CD4-positive, alpha-beta T cell treated with Interleukin-2 at 100 ng/mL for 4 hours (primary cell): Measurements from ENCODE around the gene CACNA1B.
"Not testable (repeated sequence)": the region's sequence is repeated elsewhere in the genome, so short reads cannot be mapped to it uniquely, and the experiment has no call there.

ENCODE experiments used
- DNase-seq: peaks from one replicate; pipeline ENCODE4 v3.0.0-alpha.2; 2020; ENCODE audit warnings: low spot score

Gene CACNA1B

GRCh38 chr9:137877506-137878122, at the start of gene CACNA1B:
Gene CACNA1B, plus strand, starts transcription at chr9:137877782. Its CDS starts 152 bp downstream, at chr9:137877934.
- DNase-seq: not testable (repeated sequence)

DNA sequence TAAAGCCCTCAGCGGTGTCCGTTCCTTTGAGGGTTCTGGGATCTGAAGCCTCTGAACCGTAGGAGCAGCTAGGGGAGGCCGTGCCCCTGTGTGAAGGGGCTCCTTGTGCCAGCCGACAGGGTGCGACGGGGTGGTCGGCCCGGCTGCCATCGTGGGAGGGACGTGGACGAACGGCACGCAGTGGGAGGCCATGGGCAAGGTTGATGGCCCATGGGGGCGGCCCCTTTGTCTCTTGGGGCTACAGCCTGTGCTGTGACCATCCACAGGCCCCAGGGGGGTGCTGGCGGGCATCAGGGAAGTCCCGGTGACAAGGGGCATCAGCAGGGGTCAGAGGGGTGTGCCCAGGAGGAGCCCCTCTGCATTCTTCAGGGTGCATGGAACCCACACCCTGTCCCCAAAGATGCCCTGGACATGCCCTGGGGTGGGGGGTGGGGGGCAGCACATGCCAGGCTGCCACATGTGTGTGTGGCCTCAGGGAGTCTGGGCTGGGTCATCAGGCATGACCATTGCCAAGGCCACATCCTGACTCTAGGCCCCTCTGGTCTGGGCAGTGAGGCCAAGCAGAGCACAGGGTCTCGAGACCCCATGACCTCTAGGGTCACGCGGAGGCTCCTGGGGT, 49.6 kb upstream of the CACNA1B start:
- no peak for DNase-seq

DNA sequence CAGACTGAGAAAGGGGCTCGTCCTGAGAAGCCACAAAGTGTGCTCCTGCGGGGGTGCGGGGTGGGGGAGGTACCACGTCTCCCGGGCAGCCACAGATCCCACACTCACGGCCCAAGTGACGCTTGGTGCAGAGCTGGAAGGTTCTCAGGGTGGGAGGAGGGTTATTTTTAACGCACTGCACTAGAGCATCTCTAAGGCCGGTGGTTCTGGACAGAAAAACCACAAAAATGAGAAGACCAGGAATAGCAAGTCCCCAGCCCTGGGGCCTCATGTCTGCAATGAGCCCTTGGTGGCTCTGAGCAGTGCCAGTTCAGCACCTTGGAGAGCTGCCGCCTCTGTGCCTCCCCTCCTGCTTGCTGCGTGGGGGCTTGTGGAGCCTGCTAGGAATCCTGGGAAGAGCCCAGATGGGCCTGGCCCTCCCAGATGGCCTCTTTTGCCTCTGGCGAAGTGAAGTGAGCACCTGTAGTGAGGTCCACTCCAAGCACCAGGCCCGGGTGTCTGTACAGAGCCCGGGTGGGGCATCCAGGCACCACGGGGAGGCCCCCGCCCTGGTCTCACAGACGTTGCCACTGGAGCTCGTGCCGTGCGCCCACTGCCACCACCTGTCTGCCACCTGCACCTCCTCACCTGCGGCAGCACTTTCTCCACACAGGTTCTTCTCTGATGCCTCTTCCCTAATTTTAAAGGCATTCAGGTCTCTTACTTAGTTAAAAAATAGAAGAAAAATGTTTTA, 48.9 kb upstream of the CACNA1B start:
- DNase-seq: no peak

DNA sequence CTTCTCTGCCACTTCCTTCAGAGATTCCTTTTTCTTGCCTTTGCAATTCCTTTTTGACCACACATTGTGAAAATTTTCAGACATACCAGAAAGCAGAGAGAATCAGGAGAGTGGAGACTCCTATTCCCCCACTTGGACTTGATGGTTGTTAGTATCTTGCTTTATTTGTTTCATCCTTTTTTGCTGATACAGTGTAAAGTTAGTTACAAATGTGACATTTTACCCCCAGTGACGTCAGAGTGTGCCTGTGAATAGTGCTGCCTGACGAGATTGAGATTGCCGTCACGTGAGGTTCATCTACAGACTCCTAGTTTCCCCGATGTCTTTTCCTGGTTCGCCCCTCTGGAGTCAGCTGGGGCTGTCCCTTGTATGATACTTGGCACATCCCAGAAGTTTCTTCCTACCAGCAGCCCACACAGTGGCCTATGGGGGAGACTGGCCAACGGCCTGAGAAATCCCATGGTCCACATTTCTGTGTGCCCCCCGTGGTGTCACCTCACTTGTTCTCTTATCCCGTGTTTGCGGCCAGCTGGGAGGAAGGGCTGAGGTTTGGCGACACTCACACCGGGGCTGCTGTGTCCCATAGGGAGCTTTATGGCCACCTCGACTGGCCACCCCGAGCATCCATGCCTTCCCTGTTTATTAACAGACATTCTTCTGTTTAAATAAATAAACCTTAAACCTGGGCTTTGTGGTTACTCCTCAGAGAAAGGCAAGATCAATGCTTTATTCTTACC, 48.2 kb upstream of the CACNA1B start:
- no peak for DNase-seq

DNA sequence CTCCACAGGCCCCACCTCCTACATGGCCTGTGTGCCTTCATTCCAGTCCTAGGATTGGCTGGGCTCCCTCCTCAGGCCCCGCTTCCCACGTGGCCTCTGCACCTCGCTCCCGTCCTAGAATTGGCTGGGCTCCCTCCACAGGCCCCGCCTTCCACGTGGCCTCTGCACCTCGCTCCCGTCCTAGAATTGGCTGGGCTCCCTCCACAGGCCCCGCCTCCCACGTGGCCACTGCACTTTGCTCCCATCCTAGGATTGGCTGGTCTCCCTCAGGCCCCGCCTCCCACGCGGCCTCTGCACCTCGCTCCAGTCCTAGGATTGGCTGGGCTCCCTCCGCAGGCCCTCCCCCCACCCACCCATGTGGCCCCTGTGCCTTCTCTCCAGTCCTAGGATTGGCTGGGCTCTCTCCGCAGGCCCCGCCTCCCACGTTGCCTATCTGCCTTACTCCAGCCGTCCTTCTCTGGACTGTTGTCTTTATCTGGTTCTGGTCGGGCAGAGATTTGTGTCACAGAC, 45.3 kb upstream of the CACNA1B start:
- no peak for DNase-seq

DNA sequence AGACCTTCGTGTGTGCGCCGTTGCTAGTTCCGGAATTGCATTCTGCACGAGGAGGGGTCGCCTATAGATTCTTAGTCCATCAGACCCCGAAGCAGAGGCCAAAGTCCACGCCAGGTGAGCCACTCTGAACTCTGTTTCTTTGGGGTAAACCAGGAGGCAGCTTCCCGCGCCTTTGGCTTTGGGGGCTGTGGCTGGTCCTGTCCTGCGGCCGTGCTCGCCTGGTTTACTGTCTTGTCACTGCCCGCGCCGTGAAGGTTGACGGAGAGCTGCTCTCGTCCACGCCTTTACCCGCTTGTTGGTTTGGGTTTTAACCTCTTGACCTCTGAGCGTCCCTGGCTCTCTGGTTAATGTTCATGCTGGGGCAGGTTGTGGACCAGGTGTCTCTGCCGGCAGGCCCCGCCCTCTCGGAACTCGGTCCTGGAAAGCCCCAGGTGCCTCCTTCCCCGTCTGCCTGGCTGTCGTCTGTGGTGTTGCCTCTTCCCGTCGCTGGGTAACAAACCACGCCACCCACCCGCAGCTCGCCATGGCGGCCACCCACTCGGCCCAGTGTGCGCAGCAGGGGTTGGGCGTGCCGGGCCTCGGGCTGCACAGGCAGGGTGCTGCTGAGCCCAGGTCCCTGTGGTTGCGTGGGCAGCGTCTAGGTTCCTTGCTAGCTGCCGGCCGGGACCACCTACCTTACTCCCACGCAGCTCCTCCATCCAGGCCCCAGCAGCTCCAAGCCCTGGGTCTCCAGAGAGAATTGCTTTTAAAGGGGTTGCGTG, 44.6 kb upstream of the CACNA1B start:
- no peak for DNase-seq

DNA sequence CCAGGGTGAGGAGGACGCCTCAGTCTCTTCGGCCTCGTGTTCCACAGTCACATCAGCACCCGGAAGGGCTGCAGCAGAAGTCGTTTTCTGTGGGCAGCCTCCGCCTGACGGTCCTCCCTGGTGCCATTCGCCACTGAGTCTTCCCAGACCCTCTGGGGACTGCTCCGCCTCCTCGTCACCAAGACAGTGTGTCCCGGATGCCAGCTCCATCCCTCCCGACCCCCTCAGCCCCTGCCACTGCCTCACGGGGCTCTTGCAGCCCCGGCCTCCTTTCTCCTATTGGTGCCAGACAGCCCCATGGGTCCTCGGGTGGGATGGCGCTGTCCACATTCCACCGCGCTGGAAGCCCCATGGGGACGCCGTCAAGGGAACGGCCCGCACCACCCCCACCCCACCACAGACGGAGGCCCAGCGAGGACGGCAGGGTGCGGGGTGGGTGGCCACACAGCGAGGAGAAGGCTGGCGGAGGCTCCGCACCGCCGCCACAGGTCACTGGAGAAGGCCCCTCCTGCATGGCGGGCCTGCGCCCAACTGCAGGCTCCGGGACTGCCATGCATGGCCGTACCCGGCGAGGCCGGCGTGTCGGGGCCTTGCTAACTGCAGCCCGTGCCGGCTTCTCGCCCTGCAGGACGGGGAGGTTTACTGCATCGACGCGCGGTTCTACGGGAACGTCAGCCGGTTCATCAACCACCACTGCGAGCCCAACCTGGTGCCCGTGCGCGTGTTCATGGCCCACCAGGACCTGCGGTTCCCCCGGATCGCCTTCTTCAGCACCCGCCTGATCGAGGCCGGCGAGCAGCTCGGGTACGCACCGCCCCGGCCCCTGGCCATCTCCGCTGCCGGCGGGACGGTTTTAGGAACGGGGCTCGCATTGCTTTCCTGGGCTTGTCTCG, 43.6 kb upstream of the CACNA1B start:
- DNase-seq: no peak

DNA sequence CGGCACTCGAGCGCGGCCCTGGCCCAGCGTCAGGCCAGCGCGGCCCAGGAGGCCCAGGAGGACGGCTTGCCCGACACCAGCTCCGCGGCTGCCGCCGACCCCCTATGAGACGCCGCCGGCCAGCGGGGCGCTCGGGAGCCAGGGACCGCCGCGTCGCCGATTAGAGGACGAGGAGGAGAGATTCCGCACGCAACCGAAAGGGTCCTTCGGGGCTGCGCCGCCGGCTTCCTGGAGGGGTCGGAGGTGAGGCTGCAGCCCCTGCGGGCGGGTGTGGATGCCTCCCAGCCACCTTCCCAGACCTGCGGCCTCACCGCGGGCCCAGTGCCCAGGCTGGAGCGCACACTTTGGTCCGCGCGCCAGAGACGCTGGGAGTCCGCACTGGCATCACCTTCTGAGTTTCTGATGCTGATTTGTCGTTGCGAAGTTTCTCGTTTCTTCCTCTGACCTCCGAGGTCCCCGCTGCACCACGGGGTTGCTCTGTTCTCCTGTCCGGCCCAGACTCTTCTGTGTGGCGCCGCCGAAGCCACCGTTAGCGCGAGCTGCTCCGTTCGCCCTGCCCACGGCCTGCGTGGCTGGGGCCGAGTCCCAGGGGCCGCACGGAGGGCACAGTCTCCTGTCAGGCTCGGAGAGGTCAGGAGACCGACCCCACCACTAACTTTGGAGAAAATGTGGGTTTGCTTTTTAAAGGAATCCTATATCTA, 42.6 kb upstream of the CACNA1B start:
- DNase-seq: no peak

- no peak for DNase-seq
Measured at GRCh38 chr9:137836151-137836830, 41.3 kb upstream of the CACNA1B start.

GRCh38 chr9:137836831-137837241, 40.7 kb upstream of the CACNA1B start:
- DNase-seq: no peak

DNA sequence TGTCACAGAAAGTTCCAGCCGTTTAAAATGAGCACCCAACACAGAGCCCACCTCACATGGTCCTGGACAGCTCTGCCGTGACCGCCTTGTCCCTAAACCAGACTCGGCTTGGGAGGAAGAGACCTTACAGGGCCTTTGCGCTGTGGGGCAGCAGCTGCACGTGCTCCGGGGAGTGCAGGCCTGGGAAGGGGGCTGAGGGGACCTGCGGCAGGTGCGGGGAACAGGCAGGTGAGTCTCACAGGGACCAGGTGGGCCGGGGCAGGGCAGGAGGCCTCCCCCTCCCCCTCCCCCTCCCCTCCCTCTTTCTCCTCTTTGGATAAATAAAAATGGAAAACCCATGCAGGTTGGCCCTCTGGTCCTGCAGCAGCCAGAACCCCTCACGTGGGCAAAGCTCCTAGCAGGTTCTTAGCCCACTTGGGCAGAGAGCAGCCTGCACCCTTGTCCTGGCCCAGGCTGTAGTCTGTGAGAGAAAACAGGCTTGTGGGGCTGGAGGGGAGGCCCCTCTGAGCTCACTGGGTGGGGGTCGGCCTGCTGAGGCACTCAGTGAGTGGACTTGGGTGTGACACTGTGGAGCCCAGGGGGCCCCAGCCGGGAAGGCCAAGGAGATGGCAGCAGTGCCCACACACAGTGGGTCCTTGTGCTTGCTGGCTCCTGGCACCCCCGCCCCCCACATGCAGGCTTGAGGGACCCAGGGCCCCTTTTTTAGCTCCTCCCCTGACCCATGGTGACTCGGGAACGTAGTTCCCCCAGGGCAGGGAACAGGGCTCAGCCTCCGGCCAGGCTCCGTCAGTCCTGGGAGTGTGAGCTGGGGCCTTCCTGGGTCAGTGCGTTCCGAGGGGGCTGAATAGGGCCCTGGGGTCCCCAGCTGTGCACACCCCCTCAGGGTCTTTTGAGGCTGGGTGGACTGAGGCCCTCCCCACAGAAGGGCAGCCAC, 40.0 kb upstream of the CACNA1B start:
- no peak for DNase-seq

DNA sequence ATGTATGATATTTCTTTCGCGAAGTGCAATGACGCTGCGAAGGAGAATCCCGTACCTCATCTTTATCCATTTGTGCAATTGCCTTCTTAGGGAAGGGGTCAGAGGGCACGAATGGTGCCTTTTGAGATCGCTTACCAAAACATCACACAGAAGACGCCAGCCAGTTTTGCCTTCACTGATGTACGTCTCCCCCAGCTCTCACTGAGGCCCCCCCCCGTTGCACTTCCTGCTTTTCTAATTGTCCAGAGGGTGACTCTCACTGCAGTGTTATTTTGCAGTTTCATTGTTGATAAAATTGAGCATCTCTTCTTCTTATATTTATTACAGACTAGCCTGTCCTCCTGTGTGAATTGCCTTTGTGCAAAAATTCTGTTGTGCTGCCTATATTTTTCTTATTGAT, 39.0 kb upstream of the CACNA1B start:
- no peak for DNase-seq

- no peak for DNase-seq
Measured at GRCh38 chr9:137843355-137843754, 34.2 kb upstream of the CACNA1B start.

DNA sequence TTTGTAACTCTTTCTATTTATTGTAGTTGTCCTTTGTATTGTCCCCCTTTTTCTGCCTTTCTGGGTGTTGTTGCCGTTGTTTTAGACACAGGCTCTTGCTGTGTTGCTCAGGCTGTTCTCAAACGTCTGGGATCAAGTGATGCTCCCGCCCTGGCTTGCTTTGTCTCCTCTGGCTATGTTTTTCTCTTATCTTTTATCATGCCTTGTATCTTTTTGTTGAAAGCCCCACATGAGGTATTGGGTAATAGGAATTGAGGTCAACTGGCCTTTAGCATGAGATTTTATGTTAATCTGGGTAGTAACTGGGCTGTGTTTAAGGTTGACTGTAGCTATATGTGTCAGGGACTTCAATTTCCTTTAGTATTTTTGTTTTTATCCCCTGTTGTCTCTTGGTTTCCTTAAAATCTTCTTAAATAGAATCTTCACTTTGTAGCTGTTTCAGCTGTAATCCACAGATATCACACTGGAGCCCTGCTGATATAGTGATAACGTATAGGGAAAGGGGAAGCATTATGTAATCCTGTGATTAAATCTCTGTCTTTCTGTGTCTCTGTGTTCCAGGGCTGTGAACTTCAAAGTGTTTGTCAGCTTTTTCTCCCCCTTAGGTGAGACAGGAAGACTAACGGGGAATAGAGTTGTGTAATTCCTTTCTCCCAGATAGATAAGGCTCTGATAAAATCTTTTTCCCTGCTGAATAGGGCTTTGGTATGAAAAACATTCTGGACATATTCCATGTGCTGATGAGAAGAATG, 25.9 kb upstream of the CACNA1B start:
- DNase-seq: no peak

DNA sequence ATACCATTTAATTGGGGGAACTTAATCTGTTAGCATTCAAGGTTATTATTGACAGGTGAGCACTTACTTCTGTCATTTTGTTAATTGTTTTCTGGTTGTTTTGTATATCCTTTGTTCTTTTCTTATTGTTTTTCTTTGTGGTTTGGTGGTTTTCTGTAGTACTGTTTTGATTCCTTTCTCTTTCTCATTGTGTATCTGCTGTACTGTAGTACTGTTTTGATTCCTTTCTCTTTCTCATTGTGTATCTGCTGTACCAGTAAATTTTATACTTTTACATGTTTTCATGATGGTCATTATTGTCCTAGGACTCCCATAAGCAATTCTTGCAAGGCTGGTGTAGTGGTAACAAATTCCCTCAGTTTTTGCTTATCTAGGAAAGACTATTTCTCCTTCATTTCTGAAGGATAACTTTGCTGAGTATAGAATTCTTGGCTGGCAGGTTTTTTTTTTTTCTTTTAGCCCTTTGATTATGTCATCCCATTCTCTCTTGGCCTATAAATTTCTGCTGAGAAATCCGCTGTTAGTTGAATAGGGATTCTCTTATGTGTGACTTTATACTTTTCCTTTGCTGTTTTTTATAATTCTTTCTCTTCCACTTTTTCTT, 24.1 kb upstream of the CACNA1B start:
- no peak for DNase-seq

DNA sequence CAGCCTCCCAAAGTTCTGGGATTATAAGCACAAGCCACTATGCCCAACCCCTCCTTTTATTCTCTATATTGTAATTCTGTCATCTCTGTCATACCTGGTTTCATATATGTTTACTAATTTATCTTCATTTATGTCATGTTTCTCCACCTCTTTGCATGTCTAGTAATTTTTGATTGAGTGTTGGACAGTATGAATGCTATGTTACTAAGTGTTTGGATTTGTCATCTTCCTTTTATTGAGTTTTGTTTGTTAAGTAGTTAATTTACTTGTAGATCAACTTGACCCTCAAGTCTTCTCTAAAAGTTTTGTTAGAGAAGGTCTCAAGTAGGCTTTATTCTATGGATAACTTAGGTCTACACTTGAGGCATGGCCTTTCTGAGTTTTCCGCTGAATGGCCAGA, 17.2 kb upstream of the CACNA1B start:
- DNase-seq: no peak

DNA sequence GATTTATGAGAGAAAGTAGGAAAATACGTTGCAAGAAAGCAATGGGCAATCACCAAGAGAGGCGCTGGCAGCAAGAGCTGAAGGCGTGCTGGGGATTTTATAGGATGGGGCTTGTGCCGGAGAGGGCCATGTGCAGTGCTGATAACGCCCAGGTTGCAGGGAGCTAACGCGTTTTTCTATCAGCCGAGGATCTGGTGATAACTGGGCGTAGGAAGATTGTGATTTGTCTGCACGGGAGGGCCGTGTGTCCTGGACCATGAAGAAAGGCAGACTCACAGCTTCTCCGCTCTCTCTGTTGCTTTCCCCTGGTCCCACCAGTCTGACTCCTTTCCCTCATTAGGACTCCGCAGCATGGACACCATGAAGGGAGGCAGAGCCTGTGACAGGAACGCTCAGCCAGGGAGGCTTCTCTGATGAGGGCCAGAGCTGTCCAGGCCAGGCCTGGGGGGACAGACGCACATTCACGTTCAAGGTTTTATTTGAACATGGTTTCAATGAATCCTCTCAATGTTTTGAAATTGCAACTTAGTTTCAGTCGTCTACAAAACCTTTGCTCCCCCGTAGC, 11.9 kb upstream of the CACNA1B start:
- DNase-seq: no peak
